Transverse colon (tissue), 4 donors: ENCODE measurements around the gene TGM6.

Experiments
- EP300 ChIP-seq: sonication (generic); formaldehyde crosslinking; IDR thresholded peaks from one replicate; pipeline ENCODE4 v1.6.1; 2017; ENCODE audit warnings: antibody characterized with exemption, low read depth
- POLR2A ChIP-seq: fragments of 450-650 bp; IDR thresholded peaks from one replicate; pipeline ENCODE4 v1.6.1; 2016; ENCODE audit warnings: antibody characterized with exemption, mild to moderate bottlenecking, moderate library complexity
- POLR2AphosphoS5 ChIP-seq, 3 donors: sonication (generic); formaldehyde crosslinking; IDR thresholded peaks; one replicate each; pipeline ENCODE4 v1.6.1; 2016; ENCODE audit warnings: antibody characterized with exemption in 3 of 3
- TF ChIP-seq, protein P1 (sequence below), 5 experiments: fragments of 200-600 bp in 3 of 5; fragments of 450-650 bp in 2 of 5; sonication (generic) in 3 of 5; IDR thresholded peaks; 1 replicate in 2 of 5; 2 replicates in 3 of 5; pipeline ENCODE4 v1.5.1; 2016 to 2017; ENCODE audit warnings: antibody characterized with exemption in 5 of 5, inconsistent platforms in 3 of 5, mild to moderate bottlenecking in 2 of 5, moderate library complexity in 1 of 5

DNA sequence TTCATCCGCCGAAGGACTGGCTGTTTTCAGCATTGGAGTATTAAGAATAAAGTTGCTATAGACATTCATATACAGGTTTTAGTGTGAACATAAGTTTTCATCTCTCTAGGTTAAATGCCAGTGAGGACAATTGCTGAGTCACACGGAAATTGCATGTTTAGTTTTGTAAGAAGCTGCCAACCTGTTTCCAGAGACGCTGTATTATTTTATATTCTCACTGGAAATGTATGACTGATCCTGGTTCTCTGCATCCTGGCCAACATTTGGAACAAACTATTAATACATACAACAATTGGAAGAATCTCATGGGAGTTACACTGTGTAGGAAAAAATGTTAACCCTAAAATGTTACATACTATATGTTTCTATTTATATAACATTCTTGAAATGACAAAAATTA, 16.7 kb upstream of the TGM6 start:
- TF ChIP-seq POLR2AphosphoS5 (IDR thresholded peaks at IDR 0.05), result no peak
- TF ChIP-seq, protein P1, sequence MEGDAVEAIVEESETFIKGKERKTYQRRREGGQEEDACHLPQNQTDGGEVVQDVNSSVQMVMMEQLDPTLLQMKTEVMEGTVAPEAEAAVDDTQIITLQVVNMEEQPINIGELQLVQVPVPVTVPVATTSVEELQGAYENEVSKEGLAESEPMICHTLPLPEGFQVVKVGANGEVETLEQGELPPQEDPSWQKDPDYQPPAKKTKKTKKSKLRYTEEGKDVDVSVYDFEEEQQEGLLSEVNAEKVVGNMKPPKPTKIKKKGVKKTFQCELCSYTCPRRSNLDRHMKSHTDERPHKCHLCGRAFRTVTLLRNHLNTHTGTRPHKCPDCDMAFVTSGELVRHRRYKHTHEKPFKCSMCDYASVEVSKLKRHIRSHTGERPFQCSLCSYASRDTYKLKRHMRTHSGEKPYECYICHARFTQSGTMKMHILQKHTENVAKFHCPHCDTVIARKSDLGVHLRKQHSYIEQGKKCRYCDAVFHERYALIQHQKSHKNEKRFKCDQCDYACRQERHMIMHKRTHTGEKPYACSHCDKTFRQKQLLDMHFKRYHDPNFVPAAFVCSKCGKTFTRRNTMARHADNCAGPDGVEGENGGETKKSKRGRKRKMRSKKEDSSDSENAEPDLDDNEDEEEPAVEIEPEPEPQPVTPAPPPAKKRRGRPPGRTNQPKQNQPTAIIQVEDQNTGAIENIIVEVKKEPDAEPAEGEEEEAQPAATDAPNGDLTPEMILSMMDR (IDR thresholded peaks at IDR 0.05), result no peak
- TF ChIP-seq POLR2A, result no peak
- no peak for TF ChIP-seq EP300
